Activated CD8-positive, alpha-beta memory T cell treated with anti-CD3 and anti-CD28 coated beads, Interleukin-2, amount 10 ng/mL, durations not matched to agents 7 days and 5 days (primary cell): ENCODE data around the gene CAMTA1. TPM values are rescaled to one million over a fixed set of nuclear protein-coding genes. Genes with fewer than 3 reads are reported as not detected.

Source experiments
- ATAC-seq: fragments of 150-1000 bp; cut with Tn5 transposase; one replicate; pipeline ENCODE4 v1.10.0; 2021; ENCODE audit warnings: moderate library complexity
- CTCF ChIA-PET: fragments of 350-600 bp; sonication (Branson Sonifier 250); formaldehyde crosslinking; loops from one replicate; lab custom pipeline; 2021; ENCODE audit warnings: antibody characterized with exemption; lab: Charles Lee
- DNase-seq: peaks from one replicate; pipeline ENCODE4 v3.0.0-alpha.2; 2020
- H3K27ac Mint-ChIP-seq: one replicate; pipeline ENCODE4 v1.8.0; 2021; ENCODE audit warnings: mild to moderate bottlenecking, mixed read lengths
- H3K27me3 Mint-ChIP-seq: one replicate; pipeline ENCODE4 v1.8.0; 2021; ENCODE audit warnings: mixed read lengths
- H3K36me3 Mint-ChIP-seq: one replicate; pipeline ENCODE4 v1.8.0; 2021; ENCODE audit warnings: mild to moderate bottlenecking, mixed read lengths
- H3K4me1 Mint-ChIP-seq: one replicate; pipeline ENCODE4 v1.8.0; 2021; ENCODE audit warnings: mixed read lengths
- H3K4me3 Mint-ChIP-seq: one replicate; pipeline ENCODE4 v1.8.0; 2021; ENCODE audit warnings: mild to moderate bottlenecking, moderate library complexity, mixed read lengths
- H3K9me3 Mint-ChIP-seq: one replicate; pipeline ENCODE4 v1.8.0; 2022; ENCODE audit warnings: low read depth, mixed read lengths
- total RNA-seq, 2 experiments: library from RNA; stranded (reverse); gene quantifications; one replicate each; pipeline ENCODE4 v1.2.3, GENCODE V29; 2021

CAMTA1 gene
- total RNA-seq, 2 experiments from 2014 or later = 42.8 to 43.2 TPM

DNA sequence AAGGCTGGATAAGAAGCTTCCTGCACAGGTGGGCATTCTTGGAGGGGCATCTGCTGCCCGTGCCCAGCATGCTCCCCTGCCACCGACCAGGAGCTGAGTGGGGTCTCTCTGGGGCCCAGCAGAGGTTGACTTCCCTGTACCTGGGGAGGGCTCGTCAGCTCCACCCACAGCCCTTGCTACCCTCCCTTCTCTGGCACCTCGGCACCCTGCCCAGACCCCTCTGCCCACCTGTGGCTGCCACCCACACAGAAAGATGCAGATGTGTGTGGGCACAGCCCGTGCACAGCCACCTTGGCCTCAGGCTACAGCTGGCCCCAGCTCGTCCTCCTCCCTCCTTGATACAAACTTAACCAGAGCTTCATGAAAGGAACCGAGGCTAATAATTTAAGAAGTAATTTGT is 744.7 kb downstream of the CAMTA1 start:
- CTCF ChIA-PET = no interaction called here
- H3K27me3 Mint-ChIP-seq = no peaks in the 10 kb centered on the region
- DNase-seq = no peak
- no peak overlapping the region for H3K27ac Mint-ChIP-seq
- no peaks in the 10 kb centered on the region for H3K36me3 Mint-ChIP-seq
- H3K9me3 Mint-ChIP-seq = no peaks in the 10 kb centered on the region
- no peaks in the 10 kb centered on the region for H3K4me1 Mint-ChIP-seq
- no peak for ATAC-seq
- no peak overlapping the region for H3K4me3 Mint-ChIP-seq

DNA sequence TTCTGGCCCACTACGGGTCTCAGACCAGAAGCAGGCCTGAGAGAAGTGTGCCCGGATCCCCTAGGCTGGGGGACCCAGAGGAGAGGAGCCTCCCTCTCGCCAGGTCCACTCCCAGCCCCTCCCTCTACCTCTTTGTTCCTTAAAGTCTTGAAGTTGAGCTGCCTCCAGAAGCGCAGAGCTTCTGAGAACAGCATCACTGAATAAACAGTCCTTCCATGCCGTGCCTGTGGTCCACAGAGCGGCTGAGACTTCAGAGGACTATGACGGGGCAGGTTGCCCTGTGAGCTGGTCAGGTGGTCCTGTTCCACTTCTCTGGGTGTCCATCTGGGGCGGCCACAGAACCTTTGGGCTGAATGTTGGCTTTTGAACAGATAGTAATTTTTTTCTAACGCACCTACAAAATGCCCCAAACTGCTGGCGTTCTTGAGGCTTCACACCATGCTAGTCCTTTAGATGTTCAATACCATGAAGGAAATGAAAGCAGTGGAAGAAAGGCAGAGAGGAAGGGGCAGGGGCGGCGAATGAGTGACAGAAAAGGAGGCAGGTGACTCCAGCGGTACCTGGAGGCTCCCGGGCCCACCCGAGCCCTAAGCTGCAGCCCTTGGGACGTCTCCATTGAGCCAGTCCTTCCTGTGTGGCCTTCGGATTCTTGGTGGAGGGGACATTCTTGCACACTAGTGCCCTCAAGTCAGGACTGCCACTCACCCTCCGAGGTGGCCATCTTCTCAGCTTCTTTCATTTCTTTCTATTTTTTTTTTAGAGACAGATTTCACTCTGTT is 746.5 kb downstream of the CAMTA1 start:
- no peak for DNase-seq
- no peak overlapping the region for H3K4me3 Mint-ChIP-seq

DNA sequence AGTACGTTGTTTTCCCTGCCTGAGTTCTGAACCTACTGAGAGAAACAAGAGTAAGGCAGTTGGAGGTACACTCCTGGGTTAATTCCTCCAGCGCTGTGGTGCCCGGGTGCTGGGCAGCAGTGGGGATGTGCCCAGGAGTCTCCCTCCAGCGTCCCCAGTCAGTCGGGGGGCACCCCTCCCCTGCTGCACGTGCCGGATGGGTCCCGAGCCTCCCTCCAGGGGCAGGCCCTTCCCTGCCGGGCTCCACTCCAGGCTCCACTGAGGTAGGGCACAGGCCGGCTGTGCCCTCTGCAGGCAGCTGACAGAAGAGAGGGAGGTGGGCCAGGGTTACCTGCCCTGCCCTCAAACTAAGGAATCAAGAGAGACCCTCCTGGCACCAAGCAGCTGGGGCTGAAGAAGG is 747.8 kb downstream of the CAMTA1 start:
- no peak for DNase-seq
- Mint-ChIP-seq H3K9me3 (no peaks in the 10 kb centered on the region), H3K27ac (no peak overlapping the region), H3K4me3 (no peak overlapping the region), H3K36me3 (no peaks in the 10 kb centered on the region), H3K27me3 (no peaks in the 10 kb centered on the region), H3K4me1 (no peaks in the 10 kb centered on the region)
- no peak for ATAC-seq
- CTCF ChIA-PET = no interaction called here

More for the DNA sequence above, 746.5 kb downstream of the CAMTA1 start:
- CTCF ChIA-PET = no interaction called here
- Mint-ChIP-seq H3K9me3 (no peaks in the 10 kb centered on the region), H3K27me3 (no peaks in the 10 kb centered on the region), H3K36me3 (no peaks in the 10 kb centered on the region), H3K27ac (no peak overlapping the region), H3K4me1 (no peaks in the 10 kb centered on the region)
- no peak for ATAC-seq

DNA sequence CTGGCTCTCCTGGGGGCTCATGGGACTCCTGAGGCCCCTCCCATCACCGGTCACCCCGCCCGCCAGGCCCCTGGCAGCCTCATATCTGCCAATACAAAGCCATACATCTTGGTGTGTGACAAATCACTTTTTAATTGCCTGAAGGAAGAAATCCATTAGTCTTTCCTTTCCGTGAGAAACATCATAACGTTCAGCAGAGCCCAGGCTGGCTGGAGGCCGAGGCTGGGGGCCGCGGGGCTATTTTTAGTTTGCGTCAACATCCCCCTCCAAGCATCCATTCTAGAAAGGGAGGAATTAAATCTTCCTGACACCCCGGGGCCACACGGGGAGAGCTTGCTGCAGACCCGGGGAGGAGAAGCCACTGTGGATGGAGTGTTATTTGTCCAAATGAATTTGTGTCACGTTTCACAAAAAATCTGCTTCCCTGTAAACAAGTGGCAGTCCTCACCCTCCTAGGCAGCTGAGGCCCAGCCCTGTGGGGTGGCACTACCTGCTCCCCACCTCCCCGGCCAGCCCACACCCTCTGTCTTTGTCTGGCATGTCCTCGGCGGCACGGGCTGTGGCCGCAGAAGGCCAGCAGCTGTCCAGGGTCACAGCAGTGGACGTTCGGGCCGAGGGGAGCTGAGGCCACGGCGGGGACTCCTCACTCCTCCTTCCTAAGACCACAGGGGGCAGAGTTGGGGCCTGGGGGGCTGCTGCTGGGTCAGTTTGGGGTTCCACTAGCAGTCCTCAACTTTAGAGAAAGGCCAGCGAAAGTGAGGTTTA is 749.0 kb downstream of the CAMTA1 start:
- no peak overlapping the region for H3K27ac Mint-ChIP-seq
- H3K27me3 Mint-ChIP-seq = no peaks in the 10 kb centered on the region
- CTCF ChIA-PET = no interaction called here
- H3K4me1 Mint-ChIP-seq = no peaks in the 10 kb centered on the region
- H3K4me3 Mint-ChIP-seq = no peak overlapping the region
- no peaks in the 10 kb centered on the region for H3K9me3 Mint-ChIP-seq
- ATAC-seq (no peak), DNase-seq (no peak)
- no peaks in the 10 kb centered on the region for H3K36me3 Mint-ChIP-seq

DNA sequence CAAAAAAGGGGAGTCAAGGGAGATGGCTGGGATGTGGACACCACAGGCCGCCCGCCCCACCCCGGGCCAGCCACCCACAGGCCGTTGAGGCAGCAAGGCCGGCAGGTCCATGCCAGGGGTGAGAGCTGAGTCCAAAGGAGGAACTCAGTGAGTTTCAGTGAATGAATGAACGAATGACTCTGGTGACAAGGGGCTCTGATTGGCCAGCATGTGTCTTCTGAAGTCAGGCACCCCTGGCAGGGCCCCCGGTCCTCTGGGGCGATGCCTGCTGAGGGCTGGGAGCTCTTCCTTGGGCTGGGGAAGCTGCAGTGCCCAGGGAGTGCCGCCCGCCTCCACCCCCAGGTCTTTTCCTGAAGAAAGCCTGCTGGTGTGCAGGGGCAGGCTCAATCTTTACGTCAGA is 749.8 kb downstream of the CAMTA1 start:
- ATAC-seq (no peak), DNase-seq (no peak)
- H3K36me3 Mint-ChIP-seq = no peaks in the 10 kb centered on the region
- H3K27ac Mint-ChIP-seq = no peak overlapping the region
- no peaks in the 10 kb centered on the region for H3K4me1 Mint-ChIP-seq
- H3K27me3 Mint-ChIP-seq = no peaks in the 10 kb centered on the region
- CTCF ChIA-PET = no interaction called here
- no peaks in the 10 kb centered on the region for H3K9me3 Mint-ChIP-seq
- H3K4me3 Mint-ChIP-seq = no peak overlapping the region

DNA sequence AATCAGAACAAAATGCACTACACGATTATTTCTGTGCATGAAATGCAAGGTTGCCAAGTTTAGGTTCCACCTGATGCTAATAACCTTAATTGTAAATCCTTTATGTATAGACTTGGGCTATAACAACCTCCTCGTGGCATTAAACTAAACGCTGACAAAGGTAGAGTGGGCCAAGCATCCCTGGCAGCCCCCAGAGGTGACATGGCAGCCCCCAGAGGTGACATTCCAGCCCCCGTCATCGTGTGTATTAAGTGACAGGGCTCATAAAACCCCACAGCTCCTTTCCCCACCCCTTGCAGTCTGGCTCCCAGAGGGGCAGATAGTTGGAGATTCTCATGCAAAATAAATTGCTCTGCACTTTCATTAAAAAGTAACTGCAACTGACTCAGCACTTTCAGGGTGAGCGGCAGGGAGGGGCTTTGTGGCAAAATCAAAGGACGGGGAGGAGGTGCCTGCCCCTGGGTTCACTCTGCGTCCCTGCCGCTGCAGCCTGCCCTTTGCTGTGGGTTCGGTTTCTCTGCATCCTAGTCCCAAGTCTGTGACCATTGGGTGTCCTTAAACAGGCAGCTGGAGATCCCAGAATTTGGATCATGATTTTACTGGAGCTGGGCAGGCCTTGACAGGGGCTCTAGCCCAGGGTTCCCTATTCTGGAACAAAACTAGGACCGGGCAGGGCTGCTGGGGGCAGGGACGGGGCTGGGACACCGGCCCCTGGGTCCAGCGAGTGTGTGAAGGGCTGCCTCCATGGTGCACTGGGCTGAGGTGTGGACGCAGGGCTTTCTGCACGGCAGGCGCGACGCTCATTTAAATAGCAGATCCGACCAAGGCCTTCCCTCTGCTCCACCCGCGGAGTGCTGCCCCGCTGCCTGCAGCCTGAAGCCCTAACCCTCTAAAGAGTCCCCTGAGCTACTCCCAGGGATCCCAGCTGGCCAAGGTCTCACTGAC is 751.0 kb downstream of the CAMTA1 start:
- Mint-ChIP-seq H3K36me3 (no peaks in the 10 kb centered on the region), H3K4me3 (no peak overlapping the region), H3K27ac (no peak overlapping the region), H3K4me1 (no peaks in the 10 kb centered on the region), H3K27me3 (no peaks in the 10 kb centered on the region), H3K9me3 (no peaks in the 10 kb centered on the region)
- ATAC-seq (no peak), DNase-seq (no peak)
- CTCF ChIA-PET = no interaction called here

DNA sequence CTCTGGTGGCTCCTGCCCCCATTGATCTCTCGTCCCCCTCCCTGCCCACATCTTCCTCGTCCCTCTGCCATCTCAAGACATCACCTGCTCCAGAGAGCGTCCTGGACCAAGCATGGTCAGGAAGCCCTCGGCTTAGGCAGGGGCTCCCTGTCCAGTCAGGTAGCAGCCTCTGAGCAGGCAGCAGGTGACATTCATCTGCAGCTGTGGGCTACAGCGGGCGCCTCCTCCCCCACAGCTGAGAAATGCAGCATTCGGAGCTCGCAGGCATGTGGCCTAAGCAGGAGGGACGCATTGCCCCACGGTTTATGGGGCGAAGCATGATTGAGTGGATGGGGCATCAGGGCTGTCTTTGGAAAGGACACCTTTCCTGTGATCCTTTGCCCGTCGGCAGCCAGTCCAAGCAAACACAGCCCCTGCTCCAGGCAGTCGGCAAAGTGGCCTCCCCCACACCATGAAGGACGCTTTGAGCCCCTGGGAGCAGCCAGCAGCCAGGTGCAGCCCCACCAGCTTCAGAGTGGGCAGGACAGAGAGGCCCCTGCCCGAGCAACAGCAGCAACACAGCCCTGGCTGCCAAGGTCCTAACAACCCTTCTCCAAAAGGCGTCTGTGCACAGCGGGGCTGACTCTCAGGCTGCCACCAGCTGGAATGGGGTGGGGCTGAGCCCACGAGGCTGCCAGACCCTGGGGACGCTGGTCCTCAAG is 751.8 kb downstream of the CAMTA1 start:
- H3K36me3 Mint-ChIP-seq = no peaks in the 10 kb centered on the region
- H3K9me3 Mint-ChIP-seq = no peaks in the 10 kb centered on the region
- ATAC-seq = no peak
- no peak overlapping the region for H3K27ac Mint-ChIP-seq
- CTCF ChIA-PET = no interaction called here
- no peak overlapping the region for H3K4me3 Mint-ChIP-seq
- H3K27me3 Mint-ChIP-seq = no peaks in the 10 kb centered on the region
- no peak for DNase-seq
- no peaks in the 10 kb centered on the region for H3K4me1 Mint-ChIP-seq

DNA sequence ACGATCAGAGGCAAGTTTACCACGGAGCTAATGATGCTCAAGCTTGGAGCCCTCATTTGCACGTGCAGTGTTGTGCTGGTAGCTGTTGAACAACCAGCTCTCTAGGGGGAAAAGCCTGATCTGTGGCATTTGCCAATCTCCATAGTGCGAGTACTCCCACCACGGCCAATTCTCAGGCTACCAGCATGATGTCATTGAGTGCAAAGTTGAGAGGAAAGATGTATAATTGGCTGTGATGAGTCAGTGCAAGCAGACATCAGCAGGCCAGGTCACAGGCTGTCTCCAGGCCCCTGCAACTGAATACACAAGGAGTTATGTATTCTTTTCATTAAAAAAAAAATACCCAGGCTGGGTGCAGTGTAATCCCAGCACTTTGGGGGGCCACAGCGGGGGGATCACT is 752.8 kb downstream of the CAMTA1 start:
- Mint-ChIP-seq H3K27ac (no peak overlapping the region), H3K36me3 (no peaks in the 10 kb centered on the region), H3K27me3 (no peaks in the 10 kb centered on the region), H3K9me3 (no peaks in the 10 kb centered on the region), H3K4me3 (no peak overlapping the region), H3K4me1 (no peaks in the 10 kb centered on the region)
- ATAC-seq (no peak), DNase-seq (no peak)
- CTCF ChIA-PET = no interaction called here

DNA sequence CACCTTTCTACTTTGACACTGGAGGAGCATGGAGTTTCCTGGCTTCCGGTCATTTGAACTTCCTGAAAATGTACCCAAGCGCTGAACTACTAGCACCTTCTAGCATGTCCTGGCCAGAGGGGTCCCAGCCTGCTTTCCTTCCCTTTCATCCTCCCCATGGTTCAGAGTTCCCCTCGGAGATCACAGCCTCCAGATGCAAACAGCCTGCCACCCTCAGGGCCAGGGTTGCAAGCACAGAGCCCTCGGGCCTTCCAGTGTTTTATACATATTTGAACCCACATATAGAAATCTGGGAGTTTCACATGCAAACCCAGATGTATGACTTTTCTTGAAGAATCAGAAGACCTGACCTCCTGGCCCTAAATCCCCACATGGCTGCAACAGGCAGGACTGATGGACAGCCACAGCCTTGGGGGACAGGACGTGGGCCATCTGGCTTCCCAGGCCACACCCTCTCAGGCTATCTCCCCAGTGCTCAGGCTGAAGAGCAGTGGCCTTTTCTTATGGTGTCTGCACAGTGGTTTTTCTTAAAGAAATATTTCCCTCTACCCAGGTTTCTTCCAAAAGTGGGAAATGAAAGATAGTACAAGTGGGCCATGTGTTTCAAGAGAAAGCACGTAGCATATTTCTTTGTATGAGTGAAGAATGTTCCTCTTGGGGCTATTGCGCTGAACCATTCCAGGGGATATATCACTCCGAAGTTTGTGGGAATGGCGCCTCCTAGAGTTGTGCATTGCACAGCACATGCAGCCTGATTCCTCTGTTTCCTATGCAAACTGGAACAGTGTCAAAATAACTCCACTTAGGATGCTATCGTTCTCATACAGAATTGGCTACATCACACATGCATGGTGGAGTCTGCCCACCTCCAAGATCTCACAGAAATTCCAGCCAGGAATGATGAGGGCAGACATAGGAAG is 753.9 kb downstream of the CAMTA1 start:
- peaks cover 2% of the 10 kb centered on the region for H3K27me3 Mint-ChIP-seq

DNA sequence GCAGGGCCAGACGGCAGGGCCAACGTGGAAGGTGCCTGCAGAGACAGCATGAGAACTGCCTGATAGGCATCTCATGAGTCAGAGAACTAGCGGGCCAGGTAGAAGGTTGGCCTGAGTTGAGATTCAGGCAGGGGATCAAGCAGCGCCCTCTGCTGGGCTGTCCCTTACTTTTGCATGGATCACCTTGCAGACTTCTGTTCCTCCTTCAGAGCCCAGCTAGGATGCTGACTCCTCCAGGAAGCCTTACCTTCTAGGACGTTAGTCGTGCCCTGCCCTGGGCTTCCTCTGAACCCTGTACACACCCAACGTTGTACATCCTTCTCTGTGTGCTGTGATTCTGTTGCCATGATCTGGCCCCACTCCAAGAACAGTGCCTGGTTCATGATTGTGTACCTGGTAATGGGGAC is 754.5 kb downstream of the CAMTA1 start:
- ATAC-seq = peak; percentile 33
- CTCF ChIA-PET = no interaction called here
- H3K4me1 Mint-ChIP-seq = no peaks in the 10 kb centered on the region
- no peak overlapping the region for H3K27ac Mint-ChIP-seq
- no peaks in the 10 kb centered on the region for H3K9me3 Mint-ChIP-seq
- peaks cover 2% of the 10 kb centered on the region for H3K27me3 Mint-ChIP-seq
- no peaks in the 10 kb centered on the region for H3K36me3 Mint-ChIP-seq
- H3K4me3 Mint-ChIP-seq = no peak overlapping the region
- no peak for DNase-seq

More for the DNA sequence above, 753.9 kb downstream of the CAMTA1 start:
- H3K9me3 Mint-ChIP-seq = no peaks in the 10 kb centered on the region
- ATAC-seq = no peak
- H3K27ac Mint-ChIP-seq = no peak overlapping the region
- CTCF ChIA-PET = no interaction called here
- DNase-seq = no peak
- no peaks in the 10 kb centered on the region for H3K36me3 Mint-ChIP-seq
- no peak overlapping the region for H3K4me3 Mint-ChIP-seq
- no peaks in the 10 kb centered on the region for H3K4me1 Mint-ChIP-seq

DNA sequence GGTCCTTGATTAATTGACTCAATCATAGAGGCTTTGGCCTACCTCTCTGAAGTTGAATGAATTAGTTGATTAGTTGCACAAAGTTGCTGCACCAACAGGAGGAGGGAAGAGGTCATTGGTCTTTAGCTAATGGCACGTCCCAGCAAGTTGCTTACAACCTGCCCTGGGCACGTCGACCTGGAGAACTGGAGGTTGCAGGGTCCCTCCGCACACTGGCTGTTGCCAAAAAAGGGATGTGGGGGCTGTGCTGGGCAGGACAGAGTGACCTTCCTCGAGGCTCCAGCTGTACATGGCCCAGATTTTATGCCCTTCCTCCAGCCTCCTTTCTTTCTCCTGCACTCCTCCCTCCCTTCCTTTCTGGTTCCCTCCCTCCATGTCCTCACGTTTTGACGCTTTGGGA is 755.6 kb downstream of the CAMTA1 start:
- H3K4me3 Mint-ChIP-seq = no peak overlapping the region
- CTCF ChIA-PET = no interaction called here
- H3K27me3 Mint-ChIP-seq = peaks cover 5% of the 10 kb centered on the region
- no peaks in the 10 kb centered on the region for H3K9me3 Mint-ChIP-seq
- no peaks in the 10 kb centered on the region for H3K36me3 Mint-ChIP-seq
- no peaks in the 10 kb centered on the region for H3K4me1 Mint-ChIP-seq
- ATAC-seq (no peak), DNase-seq (no peak)
- H3K27ac Mint-ChIP-seq = no peak overlapping the region

DNA sequence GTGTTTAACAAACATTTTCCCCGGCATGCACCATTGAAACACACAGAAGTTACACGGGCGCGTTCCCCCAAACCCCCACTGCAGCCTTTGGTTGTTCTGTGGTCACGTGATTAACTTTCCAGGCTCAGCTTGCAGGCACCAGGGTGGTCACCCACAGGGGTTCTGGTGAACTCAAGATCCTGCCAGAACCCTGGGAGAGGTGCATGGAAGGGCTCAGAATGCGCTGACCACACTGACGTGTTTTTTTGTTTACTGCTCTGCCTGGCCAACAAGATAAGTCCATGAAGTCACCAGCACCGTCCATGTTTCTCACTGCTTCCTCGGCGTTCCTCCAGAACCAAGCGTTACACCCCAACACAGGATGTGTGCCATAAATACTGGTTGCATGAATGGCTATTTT is 756.4 kb downstream of the CAMTA1 start:
- no peak overlapping the region for H3K27ac Mint-ChIP-seq
- peaks cover 5% of the 10 kb centered on the region for H3K27me3 Mint-ChIP-seq
- DNase-seq (no peak), ATAC-seq (no peak)
- no peaks in the 10 kb centered on the region for H3K9me3 Mint-ChIP-seq
- H3K4me1 Mint-ChIP-seq = no peaks in the 10 kb centered on the region
- CTCF ChIA-PET = no interaction called here
- no peaks in the 10 kb centered on the region for H3K36me3 Mint-ChIP-seq
- no peak overlapping the region for H3K4me3 Mint-ChIP-seq
